PC-3 (cell line): ENCODE results near the gene ANGPTL8. TPM values are rescaled to one million over a fixed set of nuclear protein-coding genes. Genes with fewer than 3 reads are reported as not detected.

ENCODE experiments used
- ATAC-seq: fragments of 200-7000 bp; cut with Tn5 transposase; 2 replicates; pipeline ENCODE4 v1.9.1; 2020; ENCODE audit warnings: mild to moderate bottlenecking, moderate library complexity
- BruUV-seq: library from RNA; stranded (reverse); fragments of 400-500 nt; replicated peaks from 2 replicates; lab custom pipeline; 2021; lab: Mats Ljungman, UMichigan
- CTCF ChIA-PET: fragments of 300-600 bp; sonication (Branson Sonifier 250); formaldehyde crosslinking; loops from one replicate; lab custom pipeline; 2022; ENCODE audit warnings: antibody characterized with exemption; lab: Charles Lee
- POLR2A ChIA-PET: fragments of 300-600 bp; sonication (Branson Sonifier 250); formaldehyde crosslinking; loops from one replicate; lab custom pipeline; 2022; ENCODE audit warnings: antibody characterized with exemption; ENCODE audit not compliant: unreplicated experiment; lab: Charles Lee
- DNase-seq: peaks from one replicate; pipeline ENCODE4 v3.0.0-alpha.2; 2015
- H2AFZ ChIP-seq: fragments of 300-600 bp; sonication (generic); 2 replicates; pipeline ENCODE4 v1.6.0; 2016; ENCODE audit warnings: antibody characterized with exemption, low read length
- H3F3A ChIP-seq: fragments of 300-600 bp; sonication (generic); one replicate; pipeline ENCODE4 v1.6.0; 2017; ENCODE audit warnings: antibody characterized with exemption, low read length, control low read depth, mild to moderate bottlenecking; ENCODE audit not compliant: unreplicated experiment
- H3K27ac ChIP-seq: fragments of 300-600 bp; sonication (generic); 2 replicates; pipeline ENCODE4 v1.5.1; 2016; ENCODE audit warnings: mild to moderate bottlenecking, low read length
- H3K27me3 ChIP-seq: fragments of 300-600 bp; sonication (generic); 2 replicates; pipeline ENCODE4 v1.6.1; 2016; ENCODE audit warnings: low read length, mixed read lengths
- H3K36me3 ChIP-seq: fragments of 300-600 bp; sonication (generic); 2 replicates; pipeline ENCODE4 v1.6.1; 2016; ENCODE audit warnings: low read depth, mixed run types, low read length, mixed read lengths
- H3K4me1 ChIP-seq: fragments of 300-600 bp; sonication (generic); 2 replicates; pipeline ENCODE4 v1.5.1; 2016; ENCODE audit warnings: low read length; ENCODE audit not compliant: insufficient read depth
- H3K4me2 ChIP-seq: fragments of 300-600 bp; sonication (generic); 2 replicates; pipeline ENCODE4 v1.6.0; 2016; ENCODE audit warnings: low read length
- H3K4me3 ChIP-seq: fragments of 300-600 bp; sonication (generic); 2 replicates; pipeline ENCODE4 v1.5.1; 2016; ENCODE audit warnings: mild to moderate bottlenecking, low read length, mixed read lengths
- H3K79me2 ChIP-seq: fragments of 300-600 bp; sonication (generic); 2 replicates; pipeline ENCODE4 v1.6.1; 2017; ENCODE audit warnings: low read length, mixed read lengths
- H3K9ac ChIP-seq: fragments of 300-600 bp; sonication (generic); 2 replicates; pipeline ENCODE4 v1.6.0; 2016; ENCODE audit warnings: mild to moderate bottlenecking, low read length
- H3K9me2 ChIP-seq: fragments of 300-600 bp; sonication (generic); replicated peaks from 2 replicates; pipeline ENCODE4 v1.6.1; 2016; ENCODE audit warnings: mixed run types, low read length, mixed read lengths
- H3K9me3 ChIP-seq: fragments of 300-600 bp; sonication (generic); 2 replicates; pipeline ENCODE4 v1.6.1; 2016; ENCODE audit warnings: low read length, mixed read lengths
- H4K20me1 ChIP-seq: fragments of 300-600 bp; sonication (generic); 2 replicates; pipeline ENCODE4 v1.6.1; 2016; ENCODE audit warnings: low read length, mixed read lengths
- CTCF ChIP-seq: fragments of 300-600 bp; sonication (generic); conservative IDR thresholded peaks from 2 replicates; pipeline ENCODE4 v1.5.1; 2017; ENCODE audit warnings: antibody characterized with exemption, low read depth, mild to moderate bottlenecking, low read length
- EZH2 ChIP-seq: fragments of 300-600 bp; sonication (generic); IDR thresholded peaks from one replicate; pipeline ENCODE4 v1.6.1; 2017; ENCODE audit warnings: antibody characterized with exemption, mild to moderate bottlenecking, low read length; ENCODE audit not compliant: unreplicated experiment
- EZH2phosphoT487 ChIP-seq: fragments of 300-600 bp; sonication (generic); IDR thresholded peaks from 2 replicates; pipeline ENCODE4 v1.6.1; 2018; ENCODE audit warnings: mild to moderate bottlenecking, antibody characterized with exemption, low read length, borderline replicate concordance
- intact Hi-C: fragments of 100-400 bp; cut with micrococcal nuclease; formaldehyde crosslinking; loops from 2 replicates; pipeline ENCODE4 v1.9.0; 2023
- total RNA-seq: library from RNA; depleted of rRNA; stranded (reverse); fragments of >200 nt; gene quantifications from 2 replicates; pipeline ENCODE4 v1.2.3, GENCODE V29; 2014

Gene ANGPTL8
- total RNA-seq, 1 experiment from 2014 or later = not detected

- CTCF ChIA-PET = no interaction called here
- DNase-seq (no peak), ATAC-seq (no peak)
- intact Hi-C loops = no loop called here
- Histone ChIP-seq H3K79me2 (no peaks in the 10 kb centered on the region), H3K27ac (no peak overlapping the region), H3K36me3 (peaks cover 19% of the 10 kb centered on the region), H3K9me2 (no peaks in the 10 kb centered on the region), H4K20me1 (no peaks in the 10 kb centered on the region), H3K4me2 (no peak overlapping the region), H2AFZ (no peak overlapping the region), H3K9ac (no peak overlapping the region), H3K9me3 (no peaks in the 10 kb centered on the region), H3F3A (no peaks in the 10 kb centered on the region), H3K27me3 (no peaks in the 10 kb centered on the region), H3K4me1 (no peaks in the 10 kb centered on the region), H3K4me3 (no peak overlapping the region)
- POLR2A ChIA-PET = no interaction called here
- BruUV-seq = no TSS peak
- no peak for TF ChIP-seq EZH2
- TF ChIP-seq EZH2phosphoT487 = no peak
- no peak for TF ChIP-seq CTCF
These were observed 25.0 kb upstream of the ANGPTL8 start for GRCh38 chr19:11214387-11214786.

DNA sequence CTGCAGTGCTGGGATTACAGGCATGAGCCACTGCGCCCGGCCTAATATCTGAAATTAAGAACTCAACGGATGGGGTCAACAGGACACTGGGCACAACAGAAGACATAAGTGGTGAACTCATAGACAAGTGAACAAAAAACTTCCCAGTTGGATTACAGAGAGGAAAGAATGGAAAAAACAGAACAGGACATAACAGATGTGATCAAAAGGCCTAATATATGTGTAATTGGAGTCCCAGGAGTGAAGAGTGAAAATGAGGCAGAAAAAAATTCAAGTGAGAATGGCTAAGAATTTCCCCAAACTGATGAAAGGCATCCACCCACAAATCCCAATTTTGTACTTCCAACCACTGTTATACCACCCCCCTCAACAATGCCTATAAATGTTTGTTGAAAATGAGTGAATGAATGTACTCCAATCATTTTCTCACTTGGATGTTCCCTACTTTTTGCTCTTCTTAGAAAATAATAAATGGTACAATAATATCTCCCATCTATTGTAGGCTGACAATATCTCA, 18.3 kb upstream of the ANGPTL8 start:
- Histone ChIP-seq H3K9ac (no peak overlapping the region), H3K27me3 (no peaks in the 10 kb centered on the region), H3K4me1 (no peaks in the 10 kb centered on the region), H3K79me2 (no peaks in the 10 kb centered on the region), H3K4me3 (no peak overlapping the region), H3K4me2 (no peak overlapping the region), H3K9me3 (peaks cover 8% of the 10 kb centered on the region; the same call in 1 of the 2 replicates), H2AFZ (no peak overlapping the region), H3K9me2 (no peaks in the 10 kb centered on the region), H3K36me3 (peaks cover 29% of the 10 kb centered on the region), H3K27ac (no peak overlapping the region), H4K20me1 (no peaks in the 10 kb centered on the region), H3F3A (no peaks in the 10 kb centered on the region)
- TF ChIP-seq CTCF = no peak
- no peak for TF ChIP-seq EZH2phosphoT487
- no peak for TF ChIP-seq EZH2
- no peak for DNase-seq
- BruUV-seq = no TSS peak
- ATAC-seq = no peak
- ChIA-PET CTCF (no interaction called here), POLR2A (no interaction called here)
- intact Hi-C loops = no loop called here

- Histone ChIP-seq H3K4me3 (no peak overlapping the region), H3K4me1 (no peaks in the 10 kb centered on the region), H3K9me2 (no peaks in the 10 kb centered on the region), H3K9me3 (peaks cover 8% of the 10 kb centered on the region; the same call in 1 of the 2 replicates), H3F3A (no peaks in the 10 kb centered on the region), H3K27me3 (no peaks in the 10 kb centered on the region), H3K36me3 (peaks cover 26% of the 10 kb centered on the region), H3K79me2 (no peaks in the 10 kb centered on the region), H2AFZ (no peak overlapping the region), H4K20me1 (no peaks in the 10 kb centered on the region), H3K27ac (no peak overlapping the region), H3K9ac (no peak overlapping the region), H3K4me2 (no peak overlapping the region)
- POLR2A ChIA-PET = interaction anchor here (0.6 kb wide), 1 partner anchor 23 kb away, joined by 6 read pairs; no protein-coding TSS in a partner anchor
- CTCF ChIA-PET = no interaction called here
- intact Hi-C loops = no loop called here
- TF ChIP-seq EZH2phosphoT487 (no peak), EZH2 (no peak), CTCF (no peak)
- no TSS peak for BruUV-seq
- ATAC-seq (no peak), DNase-seq (no peak)
These were observed 16.2 kb upstream of the ANGPTL8 start for GRCh38 chr19:11223200-11223599.
